Endodermal cell (in vitro differentiated cells): ENCODE data around the gene NDUFV2. TPM values are rescaled to one million over a fixed set of nuclear protein-coding genes. Genes with fewer than 3 reads are reported as not detected.

Source experiments
- DNase-seq: peaks from one replicate; pipeline ENCODE4 v3.0.0-alpha.2; 2017
- H3K27ac ChIP-seq: 2 replicates; pipeline ENCODE4 v1.5.1; 2013; ENCODE audit warnings: mild to moderate bottlenecking, low read depth, low read length, moderate library complexity
- H3K27me3 ChIP-seq: 2 replicates; pipeline ENCODE4 v1.6.1; 2013; ENCODE audit warnings: mild to moderate bottlenecking, low read length, moderate library complexity; ENCODE audit not compliant: insufficient read depth, control insufficient read depth, poor library complexity, severe bottlenecking
- H3K36me3 ChIP-seq: 2 replicates; pipeline ENCODE4 v1.7.0; 2013; ENCODE audit warnings: mild to moderate bottlenecking, low read length, moderate library complexity; ENCODE audit not compliant: control insufficient read depth, insufficient read depth
- H3K4me1 ChIP-seq: one replicate; pipeline ENCODE4 v1.7.0; 2013; ENCODE audit warnings: low read length; ENCODE audit not compliant: control insufficient read depth, insufficient read depth
- H3K4me3 ChIP-seq: 2 replicates; pipeline ENCODE4 v1.5.1; 2013; ENCODE audit warnings: mild to moderate bottlenecking, low read length, moderate library complexity
- H3K9ac ChIP-seq: 2 replicates; pipeline ENCODE4 v1.6.1; 2013; ENCODE audit warnings: mild to moderate bottlenecking, low read length, moderate library complexity; ENCODE audit not compliant: poor library complexity, severe bottlenecking; ENCODE audit errors: extremely low read depth
- H3K9me3 ChIP-seq: 2 replicates; pipeline ENCODE4 v1.6.1; 2013; ENCODE audit warnings: mild to moderate bottlenecking, low read length, moderate library complexity; ENCODE audit not compliant: control insufficient read depth
- H3K27ac Mint-ChIP-seq: 2 replicates; pipeline ENCODE4 v1.8.0; 2020; ENCODE audit warnings: mixed read lengths
- H3K27me3 Mint-ChIP-seq: 2 replicates; pipeline ENCODE4 v1.8.0; 2021; ENCODE audit warnings: mild to moderate bottlenecking, mixed read lengths; ENCODE audit not compliant: insufficient read depth
- H3K36me3 Mint-ChIP-seq: 2 replicates; pipeline ENCODE4 v1.8.0; 2020; ENCODE audit warnings: low read depth, mixed read lengths
- H3K4me1 Mint-ChIP-seq: 2 replicates; pipeline ENCODE4 v1.8.0; 2020; ENCODE audit warnings: mixed read lengths
- H3K4me3 Mint-ChIP-seq: 2 replicates; pipeline ENCODE4 v1.8.0; 2020; ENCODE audit warnings: mild to moderate bottlenecking, moderate library complexity, mixed read lengths
- H3K9me3 Mint-ChIP-seq: 2 replicates; pipeline ENCODE4 v1.8.0; 2020; ENCODE audit warnings: mild to moderate bottlenecking, mixed read lengths
- WGBS, 2 experiments: methylation state at CpG; one replicate each; pipeline versions ENCODE4 v1.1.5 to v1.1.7; 2013; ENCODE audit warnings: missing lambda C conversion rate in 2 of 2, mixed read lengths in 1 of 2; ENCODE audit not compliant: insufficient coverage in 1 of 2, insufficient read length in 1 of 2; 5-methylcytosine and 5-hydroxymethylcytosine counted together
- total RNA-seq, 2 donors: library from RNA; stranded (reverse); fragmentation: NEBNext Ultra II Directional in 1 of 2; extraction: Animal tissue kit (Norgen Biotek cat#: 25700) in 1 of 2; gene quantifications; 2 replicates in 1 of 2; 3 replicates in 1 of 2; pipeline ENCODE4 v1.2.1, GENCODE V29; 2021
- TF ChIP-seq, protein P1 (sequence below): fragments of 200-600 bp; sonication (generic); conservative IDR thresholded peaks from 2 replicates; pipeline ENCODE4 v1.5.0; 2021; ENCODE audit warnings: antibody characterized with exemption, mild to moderate bottlenecking

The NDUFV2 gene
- total RNA-seq, 2 donors from 2014 or later = 123 to 138 TPM

DNA sequence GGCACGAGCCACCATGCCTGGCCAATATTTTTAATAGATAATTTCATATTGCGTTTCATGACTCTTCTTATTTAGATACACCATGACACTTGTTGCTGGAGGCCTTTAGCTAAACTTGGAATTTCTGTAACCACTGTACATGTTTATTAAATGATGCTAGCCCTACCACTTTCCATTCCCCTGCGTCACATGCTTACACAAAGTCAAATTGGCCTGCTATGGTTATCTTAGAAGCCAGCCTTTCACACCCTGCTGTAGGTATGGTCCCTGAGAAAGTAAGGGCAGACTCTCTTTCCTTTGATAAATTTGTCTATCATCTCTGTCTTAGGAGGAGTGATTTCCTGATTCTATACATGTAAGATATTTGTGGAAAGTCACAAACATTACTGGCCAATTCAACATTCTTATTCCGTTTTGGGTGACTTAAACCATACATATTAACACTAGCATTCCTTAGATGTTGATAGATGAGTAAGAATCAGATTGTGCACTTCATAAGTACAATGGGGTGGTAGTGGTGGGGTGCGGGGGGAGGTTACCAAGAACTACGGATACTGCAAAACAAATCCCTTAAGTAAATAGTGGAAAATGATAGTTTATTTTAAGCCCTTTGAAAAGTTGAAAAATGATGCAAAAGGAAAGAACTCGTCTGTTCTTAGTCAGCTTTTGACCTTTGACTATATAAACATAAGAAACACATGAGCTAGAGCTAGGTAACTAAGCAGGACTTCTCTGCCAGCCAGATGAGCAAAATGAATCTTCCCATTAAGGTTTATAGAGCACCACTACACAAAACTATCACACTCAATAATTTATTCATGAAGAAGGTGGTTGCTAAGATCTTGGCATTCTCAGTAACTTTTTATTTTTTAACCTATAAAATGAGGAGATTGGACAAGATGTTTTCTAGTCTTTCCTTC is 7.9 kb upstream of the NDUFV2 start:
- Mint-ChIP-seq H3K4me3 (no peak overlapping the region), H3K27ac (no peak overlapping the region), H3K27me3 (no peaks in the 10 kb centered on the region), H3K36me3 (no peaks in the 10 kb centered on the region), H3K4me1 (peaks cover 7% of the 10 kb centered on the region), H3K9me3 (no peaks in the 10 kb centered on the region)
- H3K27ac ChIP-seq = no peak overlapping the region
- H3K4me1 ChIP-seq = no peaks in the 10 kb centered on the region
- DNase-seq = no peak
- no peak overlapping the region for H3K9ac ChIP-seq
- H3K4me3 ChIP-seq = no peak overlapping the region
- H3K36me3 ChIP-seq = no peaks in the 10 kb centered on the region
- no peaks in the 10 kb centered on the region for H3K9me3 ChIP-seq
- TF ChIP-seq, protein P1, sequence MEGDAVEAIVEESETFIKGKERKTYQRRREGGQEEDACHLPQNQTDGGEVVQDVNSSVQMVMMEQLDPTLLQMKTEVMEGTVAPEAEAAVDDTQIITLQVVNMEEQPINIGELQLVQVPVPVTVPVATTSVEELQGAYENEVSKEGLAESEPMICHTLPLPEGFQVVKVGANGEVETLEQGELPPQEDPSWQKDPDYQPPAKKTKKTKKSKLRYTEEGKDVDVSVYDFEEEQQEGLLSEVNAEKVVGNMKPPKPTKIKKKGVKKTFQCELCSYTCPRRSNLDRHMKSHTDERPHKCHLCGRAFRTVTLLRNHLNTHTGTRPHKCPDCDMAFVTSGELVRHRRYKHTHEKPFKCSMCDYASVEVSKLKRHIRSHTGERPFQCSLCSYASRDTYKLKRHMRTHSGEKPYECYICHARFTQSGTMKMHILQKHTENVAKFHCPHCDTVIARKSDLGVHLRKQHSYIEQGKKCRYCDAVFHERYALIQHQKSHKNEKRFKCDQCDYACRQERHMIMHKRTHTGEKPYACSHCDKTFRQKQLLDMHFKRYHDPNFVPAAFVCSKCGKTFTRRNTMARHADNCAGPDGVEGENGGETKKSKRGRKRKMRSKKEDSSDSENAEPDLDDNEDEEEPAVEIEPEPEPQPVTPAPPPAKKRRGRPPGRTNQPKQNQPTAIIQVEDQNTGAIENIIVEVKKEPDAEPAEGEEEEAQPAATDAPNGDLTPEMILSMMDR = no peak
- H3K27me3 ChIP-seq = no peaks in the 10 kb centered on the region
- WGBS, 2 experiments = 97 to 100% methylated on average over 5 to 6 of the region's 7 CpGs

DNA sequence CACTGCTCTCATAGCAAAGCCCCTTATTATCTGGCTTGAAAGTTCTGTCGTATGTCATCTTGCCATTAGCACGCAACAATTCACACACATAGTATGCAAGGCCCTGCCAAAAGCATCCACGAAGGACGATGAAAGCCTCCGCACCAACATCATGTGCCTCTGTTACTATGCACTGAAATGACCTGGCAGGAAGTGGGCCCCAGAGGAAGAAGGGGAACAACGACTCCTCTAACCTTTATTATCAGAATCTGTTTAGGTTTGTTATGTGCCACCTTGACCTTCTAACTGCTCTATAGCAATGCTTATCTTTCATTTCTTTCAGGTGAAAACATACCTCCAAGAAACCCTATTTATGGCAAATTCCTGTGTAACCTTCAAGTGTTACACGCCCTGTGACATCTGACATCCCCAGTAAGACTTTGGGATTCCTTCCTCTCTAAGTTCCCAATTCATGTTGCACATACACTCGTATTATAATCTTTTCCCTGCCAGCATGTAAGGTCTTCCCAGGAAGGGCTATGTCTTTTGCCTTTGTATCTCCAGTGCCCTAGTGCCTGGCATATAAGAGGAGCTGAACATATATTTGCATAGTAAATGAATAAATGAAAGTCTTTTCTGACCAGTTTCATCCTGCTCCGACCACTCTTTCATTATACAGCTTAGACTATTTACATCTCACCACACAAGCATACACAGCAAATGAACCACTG is 7.0 kb upstream of the NDUFV2 start:
- no peak overlapping the region for H3K4me3 ChIP-seq
- H3K27me3 Mint-ChIP-seq = peaks cover 2% of the 10 kb centered on the region
- H3K36me3 ChIP-seq = no peaks in the 10 kb centered on the region
- WGBS, 2 experiments = 80 to 88% methylated on average over 4 to 9 of the region's 9 CpGs
- H3K9me3 ChIP-seq = no peaks in the 10 kb centered on the region
- H3K27ac Mint-ChIP-seq = no peak overlapping the region
- DNase-seq = no peak
- H3K36me3 Mint-ChIP-seq = no peaks in the 10 kb centered on the region
- TF ChIP-seq, protein P1 = no peak
- H3K4me1 ChIP-seq = no peaks in the 10 kb centered on the region
- no peaks in the 10 kb centered on the region for H3K27me3 ChIP-seq
- H3K4me3 Mint-ChIP-seq = no peak overlapping the region
- no peak overlapping the region for H3K27ac ChIP-seq
- no peak overlapping the region for H3K9ac ChIP-seq
- peaks cover 7% of the 10 kb centered on the region for H3K4me1 Mint-ChIP-seq
- no peaks in the 10 kb centered on the region for H3K9me3 Mint-ChIP-seq

- no peak overlapping the region for H3K9ac ChIP-seq
- no peak overlapping the region for H3K27ac ChIP-seq
- Mint-ChIP-seq H3K27ac (no peak overlapping the region), H3K27me3 (peaks cover 5% of the 10 kb centered on the region), H3K4me1 (peaks cover 7% of the 10 kb centered on the region), H3K9me3 (no peaks in the 10 kb centered on the region), H3K36me3 (no peaks in the 10 kb centered on the region), H3K4me3 (no peak overlapping the region)
- TF ChIP-seq, protein P1 = no peak
- no peaks in the 10 kb centered on the region for H3K27me3 ChIP-seq
- H3K36me3 ChIP-seq = no peaks in the 10 kb centered on the region
- WGBS, 2 experiments = 96% methylated on average over 2 of the region's 3 CpGs; no CpG with 5 or more reads in 1 of the 2 experiments
- H3K9me3 ChIP-seq = no peaks in the 10 kb centered on the region
- no peak for DNase-seq
- no peak overlapping the region for H3K4me3 ChIP-seq
- H3K4me1 ChIP-seq = no peaks in the 10 kb centered on the region
Observed at GRCh38 chr18:9096007-9096371, 6.5 kb upstream of the NDUFV2 start.
